HepG2 (cell line): ENCODE results near the gene MYPN. TPM values are rescaled to one million over a fixed set of nuclear protein-coding genes. Genes with fewer than 3 reads are reported as not detected.

Experiments used
- ATAC-seq: fragments of 200-7000 bp; cut with Tn5 transposase; 3 replicates; pipeline ENCODE4 v1.9.1; 2020; ENCODE audit warnings: mild to moderate bottlenecking, moderate library complexity
- BruUV-seq: library from RNA; stranded (reverse); fragments of 400-500 nt; replicated peaks from 2 replicates; lab custom pipeline; 2021; lab: Mats Ljungman, UMichigan
- CTCF ChIA-PET: fragments of 300-600 bp; formaldehyde crosslinking; extraction: SDS; loops from one replicate; lab custom pipeline; 2021; ENCODE audit warnings: low total read pairs, inconsistent platforms, low intra/inter-chr PET ratio; lab: Yijun Ruan, JAX
- POLR2A ChIA-PET: fragments of 350-600 bp; sonication (Branson Sonifier 250); formaldehyde crosslinking; loops from one replicate; lab custom pipeline; 2020; ENCODE audit warnings: antibody characterized with exemption, inconsistent platforms; lab: Yijun Ruan, JAX
- DNase-seq: peaks from one replicate; pipeline ENCODE4 v3.0.0-alpha.2; 2015; ENCODE audit warnings: low spot score
- FAIRE-seq: peaks from 3 replicates; lab custom pipeline; 2011; peaks lifted over from hg19 to GRCh38; lab: Jason Lieb, UNC
- H2AFZ ChIP-seq: one replicate; pipeline ENCODE4 v1.6.1; 2011; ENCODE audit warnings: low read length, inconsistent platforms
- H3K27ac ChIP-seq: fragments of 300-600 bp; 3 replicates; pipeline ENCODE4 v1.8.0; 2011; ENCODE audit warnings: mixed run types, mild to moderate bottlenecking, mixed read lengths, low read length, inconsistent platforms; ENCODE audit not compliant: insufficient read depth; ENCODE audit errors: extremely low read length
- H3K27me3 ChIP-seq, 2 experiments: fragments of 200-600 bp in 1 of 2; 2 replicates in 1 of 2; 3 replicates in 1 of 2; pipeline versions ENCODE4 v1.6.0 to v1.8.0; 2011; ENCODE audit warnings: low read length in 2 of 2, mild to moderate bottlenecking in 2 of 2, moderate library complexity in 2 of 2, inconsistent platforms in 1 of 2; ENCODE audit not compliant: insufficient read depth in 2 of 2, control insufficient read depth in 1 of 2
- H3K36me3 ChIP-seq, 2 experiments: fragments of 200-600 bp in 1 of 2; replicated peaks in 1 of 2; 2 replicates in 1 of 2; 3 replicates in 1 of 2; pipeline versions ENCODE4 v1.5.1 to v1.8.0; 2011; ENCODE audit warnings: low read length in 2 of 2, inconsistent platforms in 1 of 2; ENCODE audit not compliant: insufficient read depth in 2 of 2, control insufficient read depth in 1 of 2
- H3K4me1 ChIP-seq: 2 replicates; pipeline ENCODE4 v1.5.1; 2012; ENCODE audit warnings: low read length, inconsistent platforms; ENCODE audit not compliant: insufficient read depth
- H3K4me2 ChIP-seq: 2 replicates; pipeline ENCODE4 v1.6.0; 2011; ENCODE audit warnings: low read depth, low read length, inconsistent platforms
- H3K4me3 ChIP-seq, 3 experiments: fragments of 200-600 bp in 1 of 3; sonication (generic), shearing (Covaris generic) in 1 of 3; replicated peaks in 1 of 3; 2 replicates each; pipeline ENCODE4 v1.5.1; 2011 to 2016; ENCODE audit warnings: low read length in 3 of 3, inconsistent platforms in 2 of 3, low read depth in 2 of 3, mild to moderate bottlenecking in 2 of 3, control low read depth in 1 of 3, mixed read lengths in 1 of 3; ENCODE audit not compliant: insufficient read depth in 1 of 3
- H3K79me2 ChIP-seq: one replicate; pipeline ENCODE4 v1.6.1; 2011; ENCODE audit warnings: low read length, inconsistent platforms; ENCODE audit not compliant: insufficient read depth
- H3K9ac ChIP-seq: 2 replicates; pipeline ENCODE4 v1.6.0; 2011; ENCODE audit warnings: mild to moderate bottlenecking, low read depth, low read length, inconsistent platforms; ENCODE audit not compliant: insufficient read depth
- H3K9me3 ChIP-seq: 2 replicates; pipeline ENCODE4 v1.5.1; 2012; ENCODE audit warnings: mild to moderate bottlenecking, low read length
- H4K20me1 ChIP-seq: 2 replicates; pipeline ENCODE4 v1.6.0; 2011; ENCODE audit warnings: inconsistent platforms, mild to moderate bottlenecking, low read length, moderate library complexity; ENCODE audit not compliant: insufficient read depth
- ZEB1 ChIP-seq: IDR thresholded peaks from 2 replicates; pipeline ENCODE4 v1.6.1; 2012; ENCODE audit warnings: mild to moderate bottlenecking, low read depth, inconsistent platforms; ENCODE audit not compliant: insufficient replicate concordance
- ZFYVE20 ChIP-seq: sonication (generic); formaldehyde crosslinking; IDR thresholded peaks from 2 replicates; pipeline ENCODE4 v1.8.0; 2023; ENCODE audit warnings: low read depth, mild to moderate bottlenecking, moderate library complexity, missing genetic modification reagents, borderline replicate concordance
- ZNF619 ChIP-seq: sonication (generic); formaldehyde crosslinking; IDR thresholded peaks from 2 replicates; pipeline ENCODE4 v1.4.0; 2020; ENCODE audit warnings: mild to moderate bottlenecking, missing genetic modification reagents
- ZNF878 ChIP-seq: sonication (generic); formaldehyde crosslinking; IDR thresholded peaks from 2 replicates; pipeline ENCODE4 v1.8.1; 2023; ENCODE audit warnings: mild to moderate bottlenecking, missing genetic modification reagents, moderate library complexity
- WGBS: methylation state at CpG from one replicate; pipeline ENCODE4 v1.1.6; 2017; ENCODE audit warnings: low lambda C conversion rate; 5-methylcytosine and 5-hydroxymethylcytosine counted together
- in situ Hi-C: cut with HindIII; loops from 2 replicates; pipeline ENCODE4 v1.10.0; 2017; ENCODE audit warnings: low pct_unique_long_range_greater_than_20kb; ENCODE audit not compliant: extremely low pct_ligation_motif_present
- intact Hi-C: fragments of 100-400 bp; cut with micrococcal nuclease; formaldehyde crosslinking; loops from one replicate; pipeline ENCODE4 v1.10.0; 2022; ENCODE audit not compliant: unreplicated experiment
- polyA plus RNA-seq, 8 experiments: library from polyadenylated mRNA; depleted of rRNA in 3 of 8; stranded (reverse) in 7 of 8; unstranded in 1 of 8; fragments of >200 nt; fragmentation: Illumina TruSeq in 4 of 8; extraction: Trizol in 4 of 8; gene quantifications; 2 replicates each; pipeline versions ENCODE4 v1.2.1 to v1.2.3, GENCODE V29; 2011 to 2016; ENCODE audit warnings: low read depth in 4 of 8, missing spikeins in 1 of 8, mixed read lengths in 1 of 8; ENCODE audit not compliant: insufficient read depth in 1 of 8
- total RNA-seq, 5 experiments: library from RNA; depleted of rRNA; stranded (reverse); fragments of >200 nt; fragmentation: Illumina TruSeq; extraction: Trizol; gene quantifications; 2 replicates each; pipeline ENCODE4 v1.2.3, GENCODE V29; 2016; ENCODE audit warnings: low read depth in 1 of 5
- TF ChIP-seq, protein P1 (sequence below), 2 experiments: sonication (generic) in 1 of 2; formaldehyde crosslinking in 1 of 2; IDR thresholded peaks; 2 replicates each; pipeline versions ENCODE4 v1.6.1 to v1.9.0; 2014 to 2022; ENCODE audit warnings: antibody characterized with exemption in 1 of 2, borderline replicate concordance in 1 of 2, inconsistent platforms in 1 of 2, low read depth in 1 of 2, missing genetic modification reagents in 1 of 2

The MYPN gene
- total and polyA plus RNA-seq, 2 of the 13 experiments (the other 11 are each of a cell fraction or from before 2014, with no cell fraction given) = not detected

- H3K4me3 ChIP-seq = no peak overlapping the region
- FAIRE-seq = no peak
- H3K27me3 ChIP-seq = peaks cover 0 to 10% of the 10 kb centered on the region in 2 experiments; a peak in 1 of 5 replicates
- H2AFZ ChIP-seq = no peak overlapping the region
- H3K4me2 ChIP-seq = no peak overlapping the region
- POLR2A ChIA-PET = no interaction called here
- H4K20me1 ChIP-seq = no peaks in the 10 kb centered on the region
- no peak overlapping the region for H3K9ac ChIP-seq
- DNase-seq = no peak
- TF ChIP-seq, protein P1, sequence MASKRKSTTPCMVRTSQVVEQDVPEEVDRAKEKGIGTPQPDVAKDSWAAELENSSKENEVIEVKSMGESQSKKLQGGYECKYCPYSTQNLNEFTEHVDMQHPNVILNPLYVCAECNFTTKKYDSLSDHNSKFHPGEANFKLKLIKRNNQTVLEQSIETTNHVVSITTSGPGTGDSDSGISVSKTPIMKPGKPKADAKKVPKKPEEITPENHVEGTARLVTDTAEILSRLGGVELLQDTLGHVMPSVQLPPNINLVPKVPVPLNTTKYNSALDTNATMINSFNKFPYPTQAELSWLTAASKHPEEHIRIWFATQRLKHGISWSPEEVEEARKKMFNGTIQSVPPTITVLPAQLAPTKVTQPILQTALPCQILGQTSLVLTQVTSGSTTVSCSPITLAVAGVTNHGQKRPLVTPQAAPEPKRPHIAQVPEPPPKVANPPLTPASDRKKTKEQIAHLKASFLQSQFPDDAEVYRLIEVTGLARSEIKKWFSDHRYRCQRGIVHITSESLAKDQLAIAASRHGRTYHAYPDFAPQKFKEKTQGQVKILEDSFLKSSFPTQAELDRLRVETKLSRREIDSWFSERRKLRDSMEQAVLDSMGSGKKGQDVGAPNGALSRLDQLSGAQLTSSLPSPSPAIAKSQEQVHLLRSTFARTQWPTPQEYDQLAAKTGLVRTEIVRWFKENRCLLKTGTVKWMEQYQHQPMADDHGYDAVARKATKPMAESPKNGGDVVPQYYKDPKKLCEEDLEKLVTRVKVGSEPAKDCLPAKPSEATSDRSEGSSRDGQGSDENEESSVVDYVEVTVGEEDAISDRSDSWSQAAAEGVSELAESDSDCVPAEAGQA (IDR thresholded peaks at IDR 0.05; ENCODE audit: low read depth) = no peak
- TF ChIP-seq, protein P1 (CRISPR knock-in tag; IDR thresholded peaks at IDR 0.05; ENCODE audit: borderline replicate concordance) = no peak
- TF ChIP-seq ZEB1 = no peak
- no peak for TF ChIP-seq ZNF878 (CRISPR knock-in tag)
- no peak for TF ChIP-seq ZNF619 (CRISPR knock-in tag)
- no peak for TF ChIP-seq ZFYVE20
- H3K36me3 ChIP-seq = no peaks in the 10 kb centered on the region
- CTCF ChIA-PET = no interaction called here
- in situ Hi-C loops = no loop called here
- H3K27ac ChIP-seq = no peak overlapping the region
- no peaks in the 10 kb centered on the region for H3K9me3 ChIP-seq
- no peaks in the 10 kb centered on the region for H3K4me1 ChIP-seq
- ATAC-seq = no peak
- H3K79me2 ChIP-seq = no peaks in the 10 kb centered on the region
- no TSS peak for BruUV-seq
- WGBS = 32% methylated on average over 5 of the region's 5 CpGs
- intact Hi-C loops = no loop called here
Measured at GRCh38 chr10:68239596-68240150, 130.4 kb downstream of the MYPN start.
